Measurements from ENCODE around the gene JAML.
A peak's percentile ranks its signal among the peaks of the same experiment; 100 is the strongest.
"Not testable (repeated sequence)": the region's sequence is repeated elsewhere in the genome, so short reads cannot be mapped to it uniquely, and the experiment has no call there.

The JAML gene

DNA sequence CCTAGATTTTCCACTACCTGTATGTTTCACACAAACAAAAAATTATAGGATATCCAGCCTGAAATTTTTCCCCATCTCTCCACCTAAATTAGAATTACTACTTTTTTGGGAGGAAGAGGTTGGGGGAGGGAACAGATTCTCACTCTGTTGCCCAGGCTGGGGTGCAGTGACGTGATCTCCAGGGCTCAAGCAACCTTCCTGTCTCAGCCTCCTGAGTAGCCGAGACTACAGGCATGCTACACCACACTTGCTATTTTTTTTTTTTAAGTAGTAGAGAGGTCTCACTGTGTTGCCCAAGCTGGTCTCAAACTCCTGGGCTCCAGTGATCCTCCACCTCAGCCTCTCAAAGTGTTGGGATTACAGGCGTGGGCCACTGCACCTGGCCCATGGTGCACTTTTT is 9.5 kb downstream of the JAML start:
- DNase-seq: no peak

- no peak for DNase-seq
These were observed 10.4 kb downstream of the JAML start for GRCh38 chr11:118214210-118214914.

DNA sequence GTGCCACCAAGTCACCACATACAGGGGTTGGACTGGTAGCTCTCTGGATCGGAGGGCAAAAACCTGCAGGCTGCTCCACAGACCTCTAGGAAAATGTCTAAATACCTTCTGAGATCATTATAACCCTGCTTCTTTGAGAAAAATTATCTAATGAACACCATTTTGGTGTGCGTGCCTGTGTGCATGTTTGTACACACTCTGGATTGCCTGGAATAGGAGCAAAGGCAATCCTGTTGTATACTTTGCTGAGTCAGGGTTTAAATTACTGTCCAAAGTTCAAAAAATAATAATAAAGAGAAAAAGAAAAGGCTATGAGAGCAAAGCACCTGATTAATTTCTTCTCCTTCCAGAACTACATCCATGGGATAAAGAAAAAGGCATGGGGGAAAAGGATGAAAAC is 11.0 kb downstream of the JAML start:
- DNase-seq: no peak

- DNase-seq: no peak
These were observed 11.6 kb downstream of the JAML start for GRCh38 chr11:118213201-118213600.

DNA sequence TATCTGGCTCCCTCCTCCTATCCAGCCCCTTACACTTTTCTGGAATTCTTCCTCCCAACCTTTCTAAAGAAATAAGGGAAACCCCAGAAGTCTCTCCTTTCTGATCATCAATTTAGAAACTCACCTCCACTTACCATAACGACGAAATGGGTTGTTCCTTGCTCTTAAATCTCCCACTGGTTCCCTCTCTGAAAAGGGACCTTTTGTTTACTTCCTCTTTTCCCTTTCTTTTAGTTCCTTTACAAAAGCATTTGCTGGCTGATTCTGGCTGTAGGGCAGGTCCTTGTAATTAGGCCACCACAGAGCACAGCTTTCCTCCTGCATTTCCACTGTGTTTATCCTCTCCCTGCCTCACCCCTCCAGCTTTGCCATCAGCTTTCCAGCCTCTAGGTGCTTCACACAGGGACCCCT is 12.0 kb downstream of the JAML start:
- DNase-seq: no peak

- DNase-seq: no peak
These were observed 12.6 kb downstream of the JAML start for GRCh38 chr11:118212131-118212725.

DNA sequence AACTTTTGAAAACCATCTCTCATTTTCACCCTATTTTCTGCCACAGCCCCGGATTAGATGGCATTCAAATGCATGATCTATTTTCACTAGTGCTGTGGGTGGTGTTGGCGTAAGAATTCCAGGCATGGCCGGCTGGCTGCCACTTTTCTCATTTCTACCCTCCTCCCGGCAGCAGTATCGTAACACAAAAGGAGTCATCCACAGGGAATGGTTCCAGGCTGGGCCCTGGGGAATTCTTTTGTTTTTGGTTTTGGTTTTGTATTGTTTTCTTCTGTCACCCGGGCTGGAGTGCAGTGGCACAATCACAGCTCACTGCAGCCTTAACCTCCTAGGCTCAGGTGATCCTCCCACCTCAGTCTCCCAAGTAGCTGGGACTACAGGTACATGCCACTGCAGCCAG is 13.8 kb downstream of the JAML start:
- DNase-seq: no peak

- DNase-seq: no peak
These were observed 14.5 kb downstream of the JAML start for GRCh38 chr11:118210323-118210722.

DNA sequence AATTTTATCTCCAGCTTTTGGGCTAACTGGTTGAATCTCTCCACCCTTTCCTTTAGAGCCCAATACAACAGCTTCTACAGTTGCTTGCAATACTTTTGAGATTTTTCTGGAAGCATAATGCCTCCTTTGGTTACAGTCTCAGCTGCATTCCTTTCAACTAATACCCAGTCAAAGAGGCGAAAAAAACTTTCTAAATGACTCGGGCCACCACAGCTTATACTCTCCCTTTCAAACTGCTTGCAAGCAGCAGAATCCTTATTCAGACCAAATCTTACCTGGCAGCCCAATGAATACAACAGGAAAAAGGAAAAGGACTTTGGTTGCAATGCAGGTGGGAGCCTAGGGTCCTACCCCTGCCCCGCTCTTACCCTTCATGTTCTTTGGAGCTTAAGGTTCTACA is 15.8 kb downstream of the JAML start:
- no peak for DNase-seq

GRCh38 chr11:118207079-118207478 is 17.7 kb downstream of the JAML start:
- DNase-seq: no peak

DNA sequence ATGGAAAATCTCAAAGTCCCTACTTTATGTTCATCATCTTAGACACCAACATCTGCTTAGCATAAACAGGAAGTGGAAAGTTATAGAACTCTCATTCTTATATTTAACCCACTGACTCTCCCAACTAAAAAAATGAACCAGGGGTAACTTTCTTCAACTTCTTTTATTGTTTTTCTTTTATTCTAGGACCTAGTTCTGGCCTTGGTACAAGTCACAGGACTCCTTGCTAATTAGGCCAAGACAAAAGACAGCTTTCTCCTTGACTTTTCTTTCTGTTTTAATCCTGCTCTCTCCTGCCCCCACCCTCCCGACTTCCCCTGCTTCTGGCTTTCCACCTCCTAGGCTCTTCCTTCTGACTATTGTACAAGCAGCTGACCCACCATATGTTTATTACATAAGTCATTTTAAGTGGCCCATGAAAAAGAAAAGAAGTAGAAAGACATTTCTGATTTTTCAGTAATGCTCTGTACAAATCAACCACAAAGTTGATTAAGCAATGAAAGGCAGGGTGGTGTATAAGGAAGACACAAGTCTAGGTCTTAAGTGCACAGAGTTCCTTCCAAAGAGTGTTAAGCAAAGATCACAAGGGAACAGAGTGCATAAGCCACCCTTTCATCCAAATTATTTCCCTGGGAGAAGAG is 18.3 kb downstream of the JAML start:
- DNase-seq: no peak

DNA sequence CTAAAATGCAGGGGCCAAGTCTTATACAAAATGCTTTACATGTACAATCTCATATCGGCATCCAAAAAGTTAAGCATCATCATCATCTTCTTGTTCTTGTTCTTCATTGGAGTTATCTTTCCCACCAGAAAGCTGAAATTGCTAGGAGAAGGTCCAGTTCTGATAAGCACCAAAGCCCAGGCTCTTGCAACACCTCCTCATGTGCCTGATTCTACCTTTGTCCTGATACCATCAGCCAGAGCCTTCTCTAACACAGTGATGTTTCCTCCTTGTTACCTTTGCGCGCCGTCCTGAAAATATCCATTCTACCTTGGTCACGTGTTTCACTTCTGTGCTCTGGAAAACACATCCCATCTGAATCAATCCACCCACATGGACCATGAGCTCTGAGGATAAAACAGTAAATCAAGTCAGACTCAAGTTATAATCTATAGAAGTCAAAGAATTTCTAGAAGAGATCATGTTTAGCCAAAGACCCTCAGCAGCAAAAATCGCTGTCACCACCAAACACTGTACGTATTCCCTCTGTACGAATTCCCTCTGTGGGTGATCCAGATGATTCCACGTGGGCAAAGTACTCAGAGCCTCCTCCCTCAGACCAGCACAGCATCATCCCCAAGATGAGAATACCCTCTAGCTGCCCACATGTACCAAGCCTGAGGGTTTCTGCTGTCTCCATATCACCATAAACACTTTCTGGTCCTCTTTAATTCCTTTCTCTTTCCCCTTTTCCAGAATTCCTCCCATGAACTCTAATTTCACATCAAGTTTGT is 19.0 kb downstream of the JAML start:
- DNase-seq: no peak

DNA sequence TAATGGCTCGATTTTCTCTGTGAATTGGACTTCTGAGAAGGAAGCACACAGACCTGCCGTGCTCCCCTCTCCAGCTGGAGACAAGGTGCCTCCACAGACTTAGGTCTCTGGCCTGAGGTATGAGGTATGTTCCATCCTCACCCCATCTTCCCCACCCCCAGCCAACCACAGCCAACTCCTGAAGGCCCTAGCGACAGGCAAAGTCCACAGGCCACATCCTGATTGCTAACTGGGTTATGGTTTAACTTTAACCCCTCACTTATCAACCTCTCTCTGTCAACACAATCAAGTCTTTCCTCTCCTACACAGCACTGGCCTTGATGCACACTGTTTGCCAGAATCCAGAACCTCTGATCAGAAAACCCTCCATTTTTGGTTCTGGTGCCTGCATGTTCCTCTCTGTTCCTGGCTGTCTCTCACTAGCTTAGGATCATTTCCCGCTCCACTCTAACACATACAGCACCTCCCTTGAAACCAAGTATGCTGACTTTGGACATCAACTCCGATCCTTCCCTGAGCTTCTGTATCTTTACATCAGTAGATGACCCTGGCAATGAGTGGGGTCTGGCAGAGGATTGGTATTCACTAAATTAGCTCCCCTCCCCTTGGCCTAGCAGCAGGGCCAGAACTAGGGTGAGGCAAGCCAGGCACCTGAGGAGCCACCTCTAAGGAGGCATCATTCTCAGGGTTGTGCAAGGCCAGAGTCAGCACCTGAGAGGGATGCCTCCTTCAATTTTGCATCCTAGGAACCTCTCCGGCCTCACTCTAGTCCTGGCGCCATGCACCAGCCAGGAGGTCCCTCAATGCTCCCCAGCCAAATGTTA is 22.0 kb downstream of the JAML start:
- DNase-seq: no peak

GRCh38 chr11:118201966-118202365 is 22.8 kb downstream of the JAML start:
- DNase-seq: no peak

DNA sequence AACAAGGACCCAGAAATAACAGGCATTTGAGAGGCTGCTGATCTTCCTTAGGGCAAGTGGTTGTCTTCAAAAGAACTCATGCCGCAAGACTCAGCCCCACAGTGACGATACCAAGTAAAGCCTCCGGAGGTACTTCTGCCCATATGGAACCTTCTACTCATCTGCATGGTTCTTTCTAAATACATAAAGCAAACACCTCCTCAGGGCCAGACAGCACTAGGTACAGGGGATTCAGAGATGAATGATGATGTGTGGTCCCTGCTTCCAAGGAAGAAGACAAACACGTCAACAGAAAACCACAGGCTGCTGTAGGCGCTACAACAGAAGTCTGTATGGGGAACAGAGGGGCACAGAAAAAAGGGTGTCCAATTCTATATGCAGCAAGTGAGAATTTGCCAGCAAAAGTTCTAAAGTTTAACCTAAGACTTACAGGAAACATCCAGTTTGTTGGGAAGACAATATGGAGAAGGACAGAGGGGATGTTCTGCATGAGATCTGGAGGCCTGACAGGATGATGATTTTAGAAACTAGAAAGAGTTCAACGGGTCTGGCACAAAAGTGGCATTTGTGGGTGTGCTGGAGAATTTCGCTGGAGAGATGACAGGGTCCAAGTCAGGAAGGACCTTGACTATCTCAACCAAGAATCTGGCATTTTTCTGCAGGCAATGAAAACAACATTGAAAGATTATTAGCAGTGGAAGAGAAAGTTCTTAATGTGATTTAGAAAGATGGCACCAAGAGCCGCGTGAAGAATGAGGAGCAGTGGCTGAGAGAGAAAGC is 23.7 kb downstream of the JAML start:
- DNase-seq: no peak

GRCh38 chr11:118200497-118200896 is 24.3 kb downstream of the JAML start:
- no peak for DNase-seq

GRCh38 chr11:118199135-118199534 is 25.7 kb downstream of the JAML start:
- DNase-seq: no peak

DNA sequence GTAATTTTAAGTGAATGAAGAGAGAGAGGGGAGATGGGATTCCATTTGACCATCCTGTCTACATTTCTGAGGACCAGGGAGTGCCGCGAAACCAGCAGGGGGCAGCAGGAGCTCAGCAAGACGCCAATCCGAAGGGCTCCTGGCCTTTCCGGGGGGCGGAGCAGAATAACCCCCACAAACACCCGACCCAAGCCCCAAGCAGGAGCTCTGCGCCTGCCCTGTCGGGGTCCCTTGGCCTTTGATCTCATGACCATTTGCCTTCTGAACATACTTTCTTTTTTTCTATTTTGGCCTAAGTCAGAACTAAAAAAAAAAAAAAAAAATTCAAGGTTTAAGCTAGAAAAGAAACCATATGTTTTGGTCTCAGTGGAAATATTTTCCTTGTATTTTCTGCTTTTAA is 26.4 kb downstream of the JAML start:
- peak; percentile 42 for DNase-seq

GRCh38 chr11:118194835-118195627 is 29.8 kb downstream of the JAML start:
- peak; percentile 55 for DNase-seq

- no peak for DNase-seq
These were observed 30.8 kb downstream of the JAML start for GRCh38 chr11:118193910-118194566.

- not testable (repeated sequence) for DNase-seq
These were observed 32.0 kb downstream of the JAML start for GRCh38 chr11:118192817-118193216.
